Kidney (tissue), 14 donors: ENCODE measurements around the gene ITGB8. TPM values are rescaled to one million over a fixed set of nuclear protein-coding genes. Genes with fewer than 3 reads are reported as not detected.

ENCODE experiments used
- DNase-seq, 5 donors: peaks; one replicate each; pipeline ENCODE4 v3.0.0-alpha.2; 2013 to 2020
- FAIRE-seq: peaks from 2 replicates; lab custom pipeline; 2012; peaks lifted over from hg19 to GRCh38; lab: Jason Lieb, UNC
- H3K27ac ChIP-seq, 2 donors: one replicate each; pipeline ENCODE4 v1.7.0; 2013; ENCODE audit warnings: low read depth in 2 of 2, low read length in 2 of 2, inconsistent platforms in 1 of 2
- H3K27me3 ChIP-seq: one replicate; pipeline ENCODE4 v1.7.1; 2013; ENCODE audit warnings: low read length, inconsistent platforms; ENCODE audit not compliant: control insufficient read depth, insufficient read depth
- H3K36me3 ChIP-seq, 3 donors: one replicate each; pipeline versions ENCODE4 v1.7.0 to v1.7.1; 2013; ENCODE audit warnings: low read length in 3 of 3, control low read depth in 1 of 3, inconsistent platforms in 1 of 3; ENCODE audit not compliant: insufficient read depth in 3 of 3, control insufficient read depth in 2 of 3
- H3K4me1 ChIP-seq, 3 donors: one replicate each; pipeline versions ENCODE4 v1.7.0 to v1.7.1; 2013; ENCODE audit warnings: low read length in 3 of 3, inconsistent platforms in 1 of 3, low read depth in 1 of 3; ENCODE audit not compliant: control insufficient read depth in 2 of 3, insufficient read depth in 2 of 3
- H3K4me3 ChIP-seq, 3 donors: one replicate each; pipeline versions ENCODE4 v1.7.0 to v1.8.1; 2013; ENCODE audit warnings: low read length in 3 of 3, control low read depth in 1 of 3, inconsistent platforms in 1 of 3
- H3K9ac ChIP-seq, 3 donors: one replicate each; pipeline versions ENCODE4 v1.7.0 to v1.7.1; 2013; ENCODE audit warnings: low read length in 3 of 3, control low read depth in 1 of 3, inconsistent platforms in 1 of 3
- H3K9me3 ChIP-seq, 3 donors: one replicate each; pipeline versions ENCODE4 v1.7.0 to v1.7.1; 2013; ENCODE audit warnings: low read length in 3 of 3, control low read depth in 1 of 3, inconsistent platforms in 1 of 3; ENCODE audit not compliant: control insufficient read depth in 2 of 3, insufficient read depth in 1 of 3
- CTCF ChIP-seq: IDR thresholded peaks from 3 replicates; pipeline ENCODE4 v1.5.1; 2012; ENCODE audit warnings: mild to moderate bottlenecking, moderate library complexity, borderline replicate concordance; ENCODE audit not compliant: insufficient read depth; ENCODE audit errors: extremely low read depth
- intact Hi-C: fragments of 100-400 bp; cut with DNase I; formaldehyde crosslinking; loops from one replicate; pipeline ENCODE4 v1.11.1; 2022
- polyA plus RNA-seq: library from polyadenylated mRNA; stranded (reverse); fragments of 350-450 nt; fragmentation: Illumina TruSeq; extraction: RNeasy Lipid Tissue Mini Kit (QIAGEN cat#74804); gene quantifications from one replicate; pipeline ENCODE4 v1.2.3, GENCODE V29; 2014; ENCODE audit warnings: low read depth, low replicate concordance; ENCODE audit not compliant: insufficient read depth
- total RNA-seq: library from RNA; stranded (reverse); fragmentation: NEBNext Ultra II Directional; extraction: Animal tissue kit (Norgen Biotek cat#: 25700); gene quantifications from one replicate; pipeline ENCODE4 v1.2.1, GENCODE V29; 2021
- donor health status: control.
- donor health status: control.
- donor health status: control.
- donor health status: control.
- donor health status: control.
- donor health status: DM: yes; HTN: yes; CAD: no.
- donor health status: Normal renal cell carcinoma (clear cell type).

ITGB8 gene
- total and polyA plus RNA-seq, 2 donors from 2014 or later = 10.3 to 213 TPM

- H3K36me3 ChIP-seq = no peaks in the 10 kb centered on the region
- FAIRE-seq (no peak), DNase-seq (no peak)
- no peak for TF ChIP-seq CTCF
- H3K27me3 ChIP-seq = no peaks in the 10 kb centered on the region
- no peaks in the 10 kb centered on the region for H3K9me3 ChIP-seq
- intact Hi-C loops = no loop called here
- H3K4me3 ChIP-seq = no peak overlapping the region
- no peak overlapping the region for H3K27ac ChIP-seq
- no peaks in the 10 kb centered on the region for H3K4me1 ChIP-seq
- no peak overlapping the region for H3K9ac ChIP-seq
These were observed 128.7 kb downstream of the ITGB8 start for GRCh38 chr7:20459419-20459818.

- no peaks in the 10 kb centered on the region for H3K36me3 ChIP-seq
- intact Hi-C loops = no loop called here
- FAIRE-seq (no peak), DNase-seq (no peak)
- no peaks in the 10 kb centered on the region for H3K4me1 ChIP-seq
- no peaks in the 10 kb centered on the region for H3K27me3 ChIP-seq
- no peak overlapping the region for H3K4me3 ChIP-seq
- H3K9ac ChIP-seq = no peak overlapping the region
- TF ChIP-seq CTCF = no peak
- H3K27ac ChIP-seq = no peak overlapping the region
- no peaks in the 10 kb centered on the region for H3K9me3 ChIP-seq
These were observed 134.2 kb downstream of the ITGB8 start for GRCh38 chr7:20464891-20465290.

Other genes with a start within 250 kb of the ITGB8 start
- 72.6 TPM for gene MACC1, start 113.5 kb upstream of the ITGB8 start, total RNA-seq
- 3.7 TPM for gene MACC1, start 113.5 kb upstream of the ITGB8 start, polyA plus RNA-seq